KMS-11 (cell line): ENCODE measurements around the gene ZMYND19.
A peak's percentile ranks its signal among the peaks of the same experiment; 100 is the strongest.

Experiments
- H2AFZ ChIP-seq: fragments of 200-600 bp; sonication (generic); 2 replicates; pipeline ENCODE4 v1.6.1; 2016; ENCODE audit warnings: antibody characterized with exemption, mixed run types, low read depth
- H3K27ac ChIP-seq: fragments of 200-600 bp; sonication (generic); 2 replicates; pipeline ENCODE4 v1.6.1; 2016; ENCODE audit warnings: mild to moderate bottlenecking, mixed run types
- H3K27me3 ChIP-seq: fragments of 200-600 bp; sonication (generic); 2 replicates; pipeline ENCODE4 v1.6.1; 2017; ENCODE audit warnings: mild to moderate bottlenecking, low read depth, mixed run types, moderate library complexity; ENCODE audit not compliant: insufficient read depth
- H3K36me3 ChIP-seq: fragments of 200-600 bp; sonication (generic); 2 replicates; pipeline ENCODE4 v1.6.1; 2017; ENCODE audit warnings: mild to moderate bottlenecking, mixed run types; ENCODE audit not compliant: insufficient read depth
- H3K4me1 ChIP-seq: fragments of 200-600 bp; sonication (generic); 2 replicates; pipeline ENCODE4 v1.6.1; 2016; ENCODE audit warnings: mild to moderate bottlenecking, low read depth, mixed run types; ENCODE audit not compliant: poor library complexity, severe bottlenecking
- H3K4me2 ChIP-seq: fragments of 200-600 bp; sonication (generic); 2 replicates; pipeline ENCODE4 v1.7.0; 2016; ENCODE audit warnings: mild to moderate bottlenecking, mixed run types
- H3K4me3 ChIP-seq: fragments of 200-600 bp; sonication (generic); IDR thresholded peaks from 2 replicates; pipeline ENCODE4 v1.6.1; 2017; ENCODE audit warnings: low read depth, low read length, mixed read lengths; ENCODE audit not compliant: insufficient read depth
- H3K79me2 ChIP-seq: fragments of 200-600 bp; sonication (generic); 2 replicates; pipeline ENCODE4 v1.6.1; 2016; ENCODE audit warnings: low read depth, mixed run types; ENCODE audit not compliant: insufficient read depth
- H3K9ac ChIP-seq: fragments of 200-600 bp; sonication (generic); 2 replicates; pipeline ENCODE4 v1.6.1; 2016; ENCODE audit warnings: mild to moderate bottlenecking, mixed run types
- H4K20me1 ChIP-seq: fragments of 200-600 bp; sonication (generic); 2 replicates; pipeline ENCODE4 v1.6.1; 2016; ENCODE audit warnings: mild to moderate bottlenecking, mixed run types; ENCODE audit not compliant: insufficient read depth
- TF ChIP-seq, protein P1 (sequence below): fragments of 200-600 bp; sonication (generic); conservative IDR thresholded peaks from 2 replicates; pipeline ENCODE4 v1.6.1; 2017; ENCODE audit warnings: low read depth, mild to moderate bottlenecking, antibody characterized with exemption, low read length, moderate library complexity, mixed read lengths

ZMYND19 gene

DNA sequence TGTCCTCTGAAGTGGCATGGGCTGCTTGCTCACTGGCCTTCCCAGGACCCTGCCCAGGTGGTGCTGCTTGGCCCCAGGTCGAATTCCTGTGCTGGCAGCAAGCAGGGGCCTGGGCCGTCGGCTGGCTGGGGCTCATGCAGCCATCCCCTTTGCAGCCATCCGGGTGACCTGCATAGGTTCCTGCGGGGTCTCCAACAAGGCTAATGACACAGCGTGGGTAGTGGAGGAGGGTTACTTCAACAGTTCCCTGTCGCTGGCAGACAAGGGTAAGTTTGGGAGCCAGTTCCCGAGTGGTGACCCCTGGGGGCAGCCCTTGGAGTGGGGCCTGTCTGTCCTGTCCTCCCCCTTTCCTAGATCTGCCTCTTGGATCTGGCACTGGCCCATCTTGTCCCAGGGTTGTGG lies 22.4 kb upstream of the ZMYND19 start:
- Histone ChIP-seq H3K27me3 (no peaks in the 10 kb centered on the region), H3K4me1 (peaks cover 14% of the 10 kb centered on the region), H3K4me2 (no peak overlapping the region), H3K4me3 (no peak overlapping the region), H3K27ac (no peak overlapping the region), H3K36me3 (no peaks in the 10 kb centered on the region; the same call in 1 of the 2 replicates), H2AFZ (no peak overlapping the region), H4K20me1 (no peaks in the 10 kb centered on the region), H3K79me2 (peaks cover 9% of the 10 kb centered on the region), H3K9ac (no peak overlapping the region)
- TF ChIP-seq, protein P1, sequence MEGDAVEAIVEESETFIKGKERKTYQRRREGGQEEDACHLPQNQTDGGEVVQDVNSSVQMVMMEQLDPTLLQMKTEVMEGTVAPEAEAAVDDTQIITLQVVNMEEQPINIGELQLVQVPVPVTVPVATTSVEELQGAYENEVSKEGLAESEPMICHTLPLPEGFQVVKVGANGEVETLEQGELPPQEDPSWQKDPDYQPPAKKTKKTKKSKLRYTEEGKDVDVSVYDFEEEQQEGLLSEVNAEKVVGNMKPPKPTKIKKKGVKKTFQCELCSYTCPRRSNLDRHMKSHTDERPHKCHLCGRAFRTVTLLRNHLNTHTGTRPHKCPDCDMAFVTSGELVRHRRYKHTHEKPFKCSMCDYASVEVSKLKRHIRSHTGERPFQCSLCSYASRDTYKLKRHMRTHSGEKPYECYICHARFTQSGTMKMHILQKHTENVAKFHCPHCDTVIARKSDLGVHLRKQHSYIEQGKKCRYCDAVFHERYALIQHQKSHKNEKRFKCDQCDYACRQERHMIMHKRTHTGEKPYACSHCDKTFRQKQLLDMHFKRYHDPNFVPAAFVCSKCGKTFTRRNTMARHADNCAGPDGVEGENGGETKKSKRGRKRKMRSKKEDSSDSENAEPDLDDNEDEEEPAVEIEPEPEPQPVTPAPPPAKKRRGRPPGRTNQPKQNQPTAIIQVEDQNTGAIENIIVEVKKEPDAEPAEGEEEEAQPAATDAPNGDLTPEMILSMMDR, result no peak

DNA sequence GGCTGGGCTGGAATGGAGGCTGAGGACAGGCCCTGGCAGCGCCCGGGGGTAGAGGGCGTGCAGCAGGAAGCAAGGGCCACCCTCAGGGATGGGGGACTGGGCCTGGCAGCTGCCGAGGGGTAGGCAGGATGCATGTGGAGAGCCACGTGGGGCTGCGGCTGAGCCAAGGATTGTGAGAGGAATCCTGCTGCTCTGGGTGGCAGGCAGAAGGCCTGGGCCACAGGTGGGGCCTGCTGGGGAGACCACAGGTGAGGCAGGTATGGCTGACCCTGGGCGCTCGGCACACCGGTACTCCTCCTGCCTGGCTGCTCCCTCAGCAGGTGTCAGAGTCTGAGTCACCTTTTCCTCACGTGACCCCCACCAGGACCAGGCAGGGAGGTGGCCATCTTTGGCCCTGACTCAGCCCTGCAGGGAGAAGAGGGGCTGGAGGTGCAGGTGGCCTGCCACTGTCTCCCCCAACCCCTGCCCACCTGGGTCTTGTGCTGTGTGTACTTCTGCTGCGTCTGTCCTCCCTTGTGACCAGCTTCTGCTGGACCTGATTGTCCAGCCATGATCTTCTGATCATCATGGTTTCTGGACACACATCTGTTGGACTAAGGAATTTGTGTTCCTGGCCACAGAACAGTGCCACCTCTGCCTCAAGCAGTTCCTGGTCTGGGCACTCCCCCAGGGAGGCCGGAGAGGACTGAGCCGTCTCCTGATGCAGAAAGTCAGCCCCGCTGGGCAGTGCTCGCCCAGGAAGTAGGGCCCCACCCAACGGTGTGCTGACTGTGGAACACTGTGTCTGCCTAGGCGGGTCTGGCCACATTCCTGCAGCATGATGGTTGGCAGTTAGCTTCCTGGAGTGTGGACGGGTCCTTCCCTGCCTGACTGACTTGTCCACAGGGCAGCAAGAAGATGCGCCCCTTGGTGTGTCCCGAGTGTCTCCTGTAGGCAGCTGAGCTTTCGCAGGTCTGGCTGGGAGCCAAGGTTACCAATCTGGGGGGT lies 21.6 kb upstream of the ZMYND19 start:
- Histone ChIP-seq H3K9ac (no peak overlapping the region), H3K79me2 (peaks cover under 1% of the 10 kb centered on the region), H3K27ac (no peak overlapping the region), H3K36me3 (no peaks in the 10 kb centered on the region; the same call in 1 of the 2 replicates), H3K4me1 (peaks cover 8% of the 10 kb centered on the region), H3K4me3 (no peak overlapping the region), H3K4me2 (no peak overlapping the region), H3K27me3 (no peaks in the 10 kb centered on the region), H4K20me1 (no peaks in the 10 kb centered on the region), H2AFZ (no peak overlapping the region)
- TF ChIP-seq, protein P1, result no peak

DNA sequence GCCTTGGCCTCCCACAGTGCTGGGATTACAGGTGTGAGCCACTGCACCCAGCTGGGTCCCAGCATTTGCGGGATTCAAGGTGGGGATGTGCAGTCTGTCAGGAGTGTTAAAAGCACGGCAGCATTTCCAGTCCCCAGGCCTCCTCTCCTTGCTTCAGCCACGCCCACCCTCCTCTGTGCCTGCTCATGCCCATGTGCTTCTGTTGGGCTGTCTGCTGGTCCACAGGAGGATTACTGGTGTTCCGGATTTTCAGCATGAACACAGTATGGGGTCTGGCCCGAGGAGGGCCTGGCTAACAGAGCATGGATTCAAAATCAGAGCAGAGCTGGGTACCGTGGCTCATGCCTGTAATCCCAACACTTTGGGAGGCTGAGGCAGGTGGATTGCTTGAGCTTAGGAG lies 20.6 kb upstream of the ZMYND19 start:
- no peak overlapping the region for H3K9ac ChIP-seq
- peaks cover 9% of the 10 kb centered on the region for H3K4me1 ChIP-seq
- H3K4me2 ChIP-seq, result no peak overlapping the region
- no peaks in the 10 kb centered on the region for H3K27me3 ChIP-seq
- no peaks in the 10 kb centered on the region for H3K79me2 ChIP-seq
- H4K20me1 ChIP-seq, result no peaks in the 10 kb centered on the region
- no peak overlapping the region for H3K27ac ChIP-seq
- H3K4me3 ChIP-seq, result no peak overlapping the region
- H3K36me3 ChIP-seq, result no peaks in the 10 kb centered on the region; the same call in 1 of the 2 replicates
- H2AFZ ChIP-seq, result no peak overlapping the region
- TF ChIP-seq, protein P1, result no peak

DNA sequence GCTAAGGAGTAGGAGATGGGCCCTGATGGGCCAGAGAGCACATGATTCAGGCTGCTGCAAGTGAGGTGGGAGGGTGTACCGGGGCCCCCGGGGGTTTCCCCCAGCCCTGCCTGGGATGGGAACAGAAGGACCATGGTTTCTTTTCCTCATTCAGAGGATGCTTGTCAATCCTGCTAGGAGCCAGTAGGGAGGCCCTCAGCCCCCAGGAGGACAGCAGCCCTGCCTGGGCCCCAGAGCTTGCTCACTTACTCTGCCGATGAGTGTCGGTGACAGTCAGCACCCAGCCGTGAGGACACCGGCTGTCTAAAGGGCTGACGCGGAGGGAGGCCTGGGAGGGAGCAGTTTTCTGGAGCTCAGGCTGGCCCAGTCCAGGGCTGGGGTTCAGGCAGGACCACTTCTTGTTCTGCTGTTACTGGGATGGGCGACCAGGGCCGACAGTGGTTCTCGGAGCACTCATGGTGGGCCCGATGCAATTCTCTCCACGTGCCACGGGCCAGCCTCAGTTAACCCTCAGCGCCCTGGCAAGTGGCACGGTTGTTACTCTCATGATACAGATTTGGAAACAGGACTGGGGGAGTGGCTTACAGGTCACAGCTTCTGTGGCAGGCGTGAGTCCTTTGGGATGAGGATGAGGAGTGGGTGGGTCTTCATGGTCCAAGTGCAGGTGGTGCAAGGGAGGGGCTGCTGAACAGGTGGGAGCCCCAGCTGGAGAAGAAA lies 17.0 kb upstream of the ZMYND19 start:
- Histone ChIP-seq H3K4me1 (peaks cover 15% of the 10 kb centered on the region), H2AFZ (no peak overlapping the region), H3K4me3 (no peak overlapping the region), H3K27ac (no peak overlapping the region), H3K4me2 (peak overlapping the region; percentile 96), H3K27me3 (peaks cover 7% of the 10 kb centered on the region; the same call in 1 of the 2 replicates), H4K20me1 (no peaks in the 10 kb centered on the region), H3K9ac (no peak overlapping the region), H3K79me2 (no peaks in the 10 kb centered on the region), H3K36me3 (no peaks in the 10 kb centered on the region)
- TF ChIP-seq, protein P1, result no peak
